Hepatocyte (in vitro differentiated cells): ENCODE data around the gene ICA1.

Source experiments
- EZH2 ChIP-seq: fragments of 200-600 bp; sonication (generic); IDR thresholded peaks from 2 replicates; pipeline ENCODE4 v1.6.1; 2016; ENCODE audit warnings: antibody characterized with exemption, mild to moderate bottlenecking, borderline replicate concordance
- TF ChIP-seq, protein P1 (sequence below): fragments of 200-600 bp; sonication (generic); IDR thresholded peaks from 2 replicates; pipeline ENCODE4 v1.5.1; 2016; ENCODE audit warnings: antibody characterized with exemption, mild to moderate bottlenecking; ENCODE audit not compliant: poor library complexity

DNA sequence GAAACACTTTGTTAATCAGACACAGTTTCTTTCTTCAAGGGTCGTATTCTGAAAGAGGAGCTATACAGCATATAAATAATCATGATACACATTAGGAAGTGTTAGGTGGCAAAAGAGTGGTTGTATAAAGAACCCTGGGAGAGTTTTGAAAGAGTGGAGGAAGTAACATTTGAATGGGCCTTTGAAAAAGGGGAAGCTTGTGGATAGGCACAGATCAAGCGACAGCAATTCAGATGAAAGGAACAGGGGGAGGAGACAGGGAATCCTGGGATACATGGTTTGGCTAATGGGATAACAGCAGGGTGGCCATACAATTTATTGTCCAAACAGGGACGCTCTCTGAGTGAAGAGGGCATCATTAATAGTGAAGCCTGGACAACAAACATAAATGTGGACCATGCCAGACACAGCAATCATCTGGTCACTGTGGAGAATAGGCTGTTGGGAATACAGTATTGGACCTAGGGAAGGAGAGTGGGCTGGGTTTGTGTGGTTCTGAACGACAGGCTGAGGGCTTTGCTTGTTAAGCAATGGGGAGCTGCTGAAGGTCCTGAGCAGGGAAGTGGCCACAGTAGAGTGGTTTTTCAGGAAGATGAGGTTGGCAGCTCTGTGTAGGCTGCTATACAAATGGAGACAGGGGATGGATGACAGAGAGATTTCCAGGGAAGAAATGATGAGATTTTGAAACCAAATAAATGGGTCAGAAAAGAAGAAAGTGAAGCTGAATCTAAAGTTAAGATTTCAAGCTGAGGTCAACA, 75.9 kb downstream of the ICA1 start:
- TF ChIP-seq, protein P1, sequence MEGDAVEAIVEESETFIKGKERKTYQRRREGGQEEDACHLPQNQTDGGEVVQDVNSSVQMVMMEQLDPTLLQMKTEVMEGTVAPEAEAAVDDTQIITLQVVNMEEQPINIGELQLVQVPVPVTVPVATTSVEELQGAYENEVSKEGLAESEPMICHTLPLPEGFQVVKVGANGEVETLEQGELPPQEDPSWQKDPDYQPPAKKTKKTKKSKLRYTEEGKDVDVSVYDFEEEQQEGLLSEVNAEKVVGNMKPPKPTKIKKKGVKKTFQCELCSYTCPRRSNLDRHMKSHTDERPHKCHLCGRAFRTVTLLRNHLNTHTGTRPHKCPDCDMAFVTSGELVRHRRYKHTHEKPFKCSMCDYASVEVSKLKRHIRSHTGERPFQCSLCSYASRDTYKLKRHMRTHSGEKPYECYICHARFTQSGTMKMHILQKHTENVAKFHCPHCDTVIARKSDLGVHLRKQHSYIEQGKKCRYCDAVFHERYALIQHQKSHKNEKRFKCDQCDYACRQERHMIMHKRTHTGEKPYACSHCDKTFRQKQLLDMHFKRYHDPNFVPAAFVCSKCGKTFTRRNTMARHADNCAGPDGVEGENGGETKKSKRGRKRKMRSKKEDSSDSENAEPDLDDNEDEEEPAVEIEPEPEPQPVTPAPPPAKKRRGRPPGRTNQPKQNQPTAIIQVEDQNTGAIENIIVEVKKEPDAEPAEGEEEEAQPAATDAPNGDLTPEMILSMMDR: no peak
- TF ChIP-seq EZH2: no peak
